ENCODE data around the gene RPS27L.

- TF ChIP-seq, protein P1, sequence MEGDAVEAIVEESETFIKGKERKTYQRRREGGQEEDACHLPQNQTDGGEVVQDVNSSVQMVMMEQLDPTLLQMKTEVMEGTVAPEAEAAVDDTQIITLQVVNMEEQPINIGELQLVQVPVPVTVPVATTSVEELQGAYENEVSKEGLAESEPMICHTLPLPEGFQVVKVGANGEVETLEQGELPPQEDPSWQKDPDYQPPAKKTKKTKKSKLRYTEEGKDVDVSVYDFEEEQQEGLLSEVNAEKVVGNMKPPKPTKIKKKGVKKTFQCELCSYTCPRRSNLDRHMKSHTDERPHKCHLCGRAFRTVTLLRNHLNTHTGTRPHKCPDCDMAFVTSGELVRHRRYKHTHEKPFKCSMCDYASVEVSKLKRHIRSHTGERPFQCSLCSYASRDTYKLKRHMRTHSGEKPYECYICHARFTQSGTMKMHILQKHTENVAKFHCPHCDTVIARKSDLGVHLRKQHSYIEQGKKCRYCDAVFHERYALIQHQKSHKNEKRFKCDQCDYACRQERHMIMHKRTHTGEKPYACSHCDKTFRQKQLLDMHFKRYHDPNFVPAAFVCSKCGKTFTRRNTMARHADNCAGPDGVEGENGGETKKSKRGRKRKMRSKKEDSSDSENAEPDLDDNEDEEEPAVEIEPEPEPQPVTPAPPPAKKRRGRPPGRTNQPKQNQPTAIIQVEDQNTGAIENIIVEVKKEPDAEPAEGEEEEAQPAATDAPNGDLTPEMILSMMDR (IDR thresholded peaks at IDR 0.05), result no peak
- no peak for TF ChIP-seq POLR2A (IDR thresholded peaks at IDR 0.05)
Measured at GRCh38 chr15:63178034-63178433, 20.8 kb upstream of the RPS27L start.

Data from adrenal gland (tissue), 5 donors.